Measurements from ENCODE around the gene ZNF81. TPM values are rescaled to one million over a fixed set of nuclear protein-coding genes. Genes with fewer than 3 reads are reported as not detected.
"Not testable (repeated sequence)": the region's sequence is repeated elsewhere in the genome, so short reads cannot be mapped to it uniquely, and the experiment has no call there.

ZNF81 gene
- total and polyA plus RNA-seq, 2 experiments from 2014 or later, result 6.9 to 12.7 TPM

- no peaks in the 10 kb centered on the region for H3K36me3 ChIP-seq
- peaks cover 6% of the 10 kb centered on the region for H3K4me1 ChIP-seq (ENCODE audit: low read depth)
- H3K27ac ChIP-seq, result no peak overlapping the region
- H3K27me3 ChIP-seq, result no peaks in the 10 kb centered on the region
- no peaks in the 10 kb centered on the region for H3K9me3 ChIP-seq (ENCODE audit: low read depth)
- no peak overlapping the region for H3K4me3 ChIP-seq
- no peak for DNase-seq (ENCODE audit: low read depth in 1 of 2, low spot score in 1 of 2)
- TF ChIP-seq CTCF (IDR thresholded peaks at IDR 0.05; ENCODE audit: low read depth, low read length), result no peak
Observed at GRCh38 chrX:47804315-47804714, 32.4 kb upstream of the ZNF81 start.

DNA sequence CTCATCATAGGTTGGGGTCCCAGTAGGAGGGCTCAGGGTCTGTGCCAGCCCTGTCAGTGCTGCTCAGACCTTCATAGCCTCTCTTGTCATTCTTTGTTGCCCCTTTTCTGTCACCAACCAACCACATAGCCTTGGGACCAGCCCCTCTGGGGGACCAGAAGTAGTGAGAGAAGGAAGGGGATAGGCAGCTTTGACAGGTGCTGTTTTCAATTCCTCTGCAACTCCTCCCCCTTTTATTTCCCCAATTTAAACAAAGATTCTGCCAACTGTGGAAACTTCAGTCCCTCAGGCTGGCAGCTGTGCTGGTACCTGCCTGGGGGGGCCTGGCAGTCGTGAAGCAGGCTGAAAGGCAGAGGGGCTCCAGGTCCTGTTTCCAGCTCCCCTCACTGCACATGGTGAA, 30.9 kb upstream of the ZNF81 start:
- not testable (repeated sequence) for H3K4me1 ChIP-seq (ENCODE audit: low read depth); H3K9me3 ChIP-seq (ENCODE audit: low read depth); H3K36me3 ChIP-seq; DNase-seq (ENCODE audit: low read depth in 1 of 2, low spot score in 1 of 2); H3K4me3 ChIP-seq; H3K27me3 ChIP-seq
- peak overlapping the region; percentile 73 for H3K27ac ChIP-seq

GRCh38 chrX:47806415-47807271, 30.1 kb upstream of the ZNF81 start:
- H3K9me3 ChIP-seq (ENCODE audit: low read depth); H3K36me3 ChIP-seq; H3K4me3 ChIP-seq; H3K4me1 ChIP-seq (ENCODE audit: low read depth); H3K27me3 ChIP-seq: not testable (repeated sequence)
- peak in 1 of 2 donors; percentile 10 for DNase-seq (ENCODE audit: low read depth in 1 of 2, low spot score in 1 of 2)
- peak overlapping the region; percentile 73 for H3K27ac ChIP-seq

DNA sequence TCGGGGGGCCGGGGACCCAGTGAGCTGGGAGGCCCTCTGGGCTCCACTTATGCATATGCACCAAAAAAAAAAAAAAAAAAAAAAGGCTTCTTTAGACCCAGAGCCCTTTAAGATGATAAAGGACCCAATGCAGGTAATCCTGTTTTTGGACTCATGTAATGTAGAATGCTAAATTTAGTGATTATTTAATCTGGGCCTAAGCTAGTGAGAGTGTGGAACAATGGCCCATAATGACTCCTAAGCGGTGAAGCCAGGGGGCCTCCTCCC, 29.5 kb upstream of the ZNF81 start:
- H3K36me3 ChIP-seq; H3K4me3 ChIP-seq; H3K27me3 ChIP-seq; H3K4me1 ChIP-seq (ENCODE audit: low read depth); H3K9me3 ChIP-seq (ENCODE audit: low read depth); DNase-seq (ENCODE audit: low read depth in 1 of 2, low spot score in 1 of 2): not testable (repeated sequence)
- H3K27ac ChIP-seq, result peak overlapping the region; percentile 54

DNA sequence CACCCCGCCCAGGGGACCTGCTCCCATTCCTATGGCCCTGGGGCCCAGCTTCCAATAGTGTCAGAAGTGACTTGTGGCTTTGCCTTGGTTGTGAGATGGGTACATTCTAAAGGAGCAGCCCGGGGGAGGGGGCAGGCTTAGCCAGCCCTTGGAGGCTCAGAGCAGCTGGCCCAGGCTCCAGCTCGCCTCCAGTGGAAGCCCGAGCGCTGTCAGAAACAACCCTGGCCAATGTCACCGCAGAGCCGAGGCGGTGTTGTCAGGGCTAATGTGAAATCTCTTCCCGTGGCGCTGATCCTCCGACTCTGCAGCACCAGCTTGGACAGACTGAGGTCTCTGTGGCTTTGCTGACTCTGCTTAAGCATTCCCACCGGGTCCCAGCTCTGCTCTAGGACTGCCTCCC, 29.2 kb upstream of the ZNF81 start:
- Histone ChIP-seq H3K27ac (peak overlapping the region; percentile 54), H3K4me3 (no peak overlapping the region), H3K36me3 (no peaks in the 10 kb centered on the region), H3K9me3 (ENCODE audit: low read depth) (no peaks in the 10 kb centered on the region), H3K4me1 (ENCODE audit: low read depth) (peaks cover 6% of the 10 kb centered on the region), H3K27me3 (no peaks in the 10 kb centered on the region)
- DNase-seq (ENCODE audit: low read depth in 1 of 2, low spot score in 1 of 2), result peak in 1 of 2 donors; percentile 47
- no peak for TF ChIP-seq CTCF (IDR thresholded peaks at IDR 0.05; ENCODE audit: low read depth, low read length)

DNA sequence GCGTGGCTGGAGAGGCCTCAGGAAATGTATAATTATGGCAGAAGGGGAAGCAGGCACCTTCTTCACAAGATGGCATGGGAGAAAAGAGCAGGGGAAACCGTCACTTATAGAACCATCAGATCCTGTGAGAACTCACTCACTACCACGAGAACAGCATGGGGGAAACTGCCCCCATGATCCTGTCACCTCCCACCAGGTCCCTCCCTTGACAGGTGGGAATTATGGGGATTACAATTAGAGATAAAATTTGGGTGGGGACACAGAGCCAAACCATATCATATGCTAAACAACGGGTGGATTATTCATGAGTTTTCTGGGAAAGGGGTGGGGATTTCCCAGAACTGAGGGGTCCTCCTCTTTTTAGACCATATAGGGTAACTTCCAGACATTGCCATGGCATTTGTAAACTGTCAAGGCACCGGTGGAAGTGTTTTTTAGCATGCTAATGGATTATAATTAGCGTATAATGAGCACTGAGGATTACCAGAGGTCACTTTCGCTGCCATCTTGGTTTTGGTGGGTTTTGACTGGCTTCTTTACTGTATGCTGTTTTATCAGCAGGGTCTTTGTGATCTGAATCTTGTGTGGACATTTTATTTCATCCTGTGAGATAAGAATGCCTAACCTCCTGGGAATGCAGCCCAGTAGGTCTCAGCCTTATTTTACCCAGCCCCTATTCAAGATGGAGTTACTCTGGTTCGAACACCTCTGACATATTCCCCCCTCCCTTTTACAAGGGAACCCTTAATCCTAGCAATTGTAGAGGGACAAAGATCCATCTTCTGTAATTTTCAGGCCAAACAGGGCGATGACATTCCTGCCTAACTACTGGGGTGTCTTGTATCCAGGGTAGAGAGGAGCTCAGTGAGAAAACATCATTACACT, 27.6 kb upstream of the ZNF81 start:
- Histone ChIP-seq H3K4me3 (no peak overlapping the region), H3K4me1 (ENCODE audit: low read depth) (peaks cover 6% of the 10 kb centered on the region), H3K36me3 (no peaks in the 10 kb centered on the region), H3K27me3 (no peaks in the 10 kb centered on the region), H3K27ac (no peak overlapping the region), H3K9me3 (ENCODE audit: low read depth) (no peaks in the 10 kb centered on the region)
- no peak for DNase-seq (ENCODE audit: low read depth in 1 of 2, low spot score in 1 of 2)
- TF ChIP-seq CTCF (IDR thresholded peaks at IDR 0.05; ENCODE audit: low read depth, low read length), result no peak

DNA sequence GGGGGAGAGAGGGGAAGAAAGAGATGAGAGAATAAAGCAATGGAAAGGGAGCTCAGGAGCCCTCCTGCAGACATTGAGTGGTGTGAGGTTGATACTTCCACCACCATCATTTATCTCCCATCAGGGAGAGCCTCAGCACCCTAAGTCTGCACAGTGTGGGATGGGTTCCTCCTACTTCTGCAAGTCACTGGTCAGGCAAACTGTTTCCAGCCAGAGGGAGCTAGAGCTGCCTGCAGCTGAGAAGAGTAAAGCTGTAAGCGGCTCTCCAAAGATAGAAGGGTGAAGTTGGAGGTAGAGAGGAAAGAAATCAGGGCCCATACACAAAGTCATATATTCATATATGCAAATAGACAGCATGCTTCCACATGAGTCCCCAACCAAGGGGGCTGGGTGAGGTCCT, 21.9 kb upstream of the ZNF81 start:
- no peak overlapping the region for H3K4me3 ChIP-seq
- no peak overlapping the region for H3K27ac ChIP-seq
- no peaks in the 10 kb centered on the region for H3K27me3 ChIP-seq
- H3K9me3 ChIP-seq (ENCODE audit: low read depth), result no peaks in the 10 kb centered on the region
- H3K36me3 ChIP-seq, result no peaks in the 10 kb centered on the region
- TF ChIP-seq CTCF (IDR thresholded peaks at IDR 0.05; ENCODE audit: low read depth, low read length), result no peak
- H3K4me1 ChIP-seq (ENCODE audit: low read depth), result peaks cover 4% of the 10 kb centered on the region
- DNase-seq (ENCODE audit: low read depth in 1 of 2, low spot score in 1 of 2), result peak; percentile 15 to 23

Data from cardiac muscle cell (in vitro differentiated cells and primary cell).